Pons (tissue), 1 donor: Measurements from ENCODE around the gene PCSK7.

Experiments used
- DNase-seq: peaks from one replicate; pipeline ENCODE4 v3.0.0-alpha.2; 2016; ENCODE audit warnings: low spot score

PCSK7 gene

GRCh38 chr11:117230999-117231841 lies 653 bp downstream of the PCSK7 start:
- no peak for DNase-seq

DNA sequence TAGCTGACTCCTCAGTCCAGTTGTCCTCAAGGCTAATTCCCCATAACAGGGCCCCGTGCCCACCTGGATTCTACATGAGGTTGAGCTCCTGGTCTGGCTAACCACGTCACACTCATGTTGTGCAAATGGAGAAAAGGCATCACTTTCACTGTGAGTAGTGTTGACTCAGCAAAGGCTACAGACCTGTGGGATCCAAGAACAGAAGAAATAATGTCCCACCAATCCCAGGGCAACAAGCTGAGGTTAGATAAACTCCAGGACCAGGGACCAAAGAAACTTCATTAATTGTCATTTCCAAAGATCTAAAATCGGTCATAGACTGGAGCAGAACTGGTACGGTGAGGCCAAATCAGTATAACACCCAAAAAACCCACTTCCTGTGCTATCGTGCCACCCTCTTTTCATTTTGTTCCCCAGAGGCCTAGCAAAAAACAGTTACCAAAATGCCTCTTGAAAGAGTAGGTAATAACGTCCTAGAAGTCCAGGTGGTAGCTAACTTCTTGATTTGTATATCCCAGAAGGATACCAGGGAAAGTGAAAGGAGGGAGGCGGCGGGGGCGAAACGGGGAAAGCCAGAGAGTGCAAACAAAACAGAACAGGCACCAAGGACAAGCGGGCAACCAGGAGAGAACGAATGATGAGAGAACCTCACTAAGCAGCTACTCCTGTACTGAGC lies 1.4 kb downstream of the PCSK7 start:
- no peak for DNase-seq

DNA sequence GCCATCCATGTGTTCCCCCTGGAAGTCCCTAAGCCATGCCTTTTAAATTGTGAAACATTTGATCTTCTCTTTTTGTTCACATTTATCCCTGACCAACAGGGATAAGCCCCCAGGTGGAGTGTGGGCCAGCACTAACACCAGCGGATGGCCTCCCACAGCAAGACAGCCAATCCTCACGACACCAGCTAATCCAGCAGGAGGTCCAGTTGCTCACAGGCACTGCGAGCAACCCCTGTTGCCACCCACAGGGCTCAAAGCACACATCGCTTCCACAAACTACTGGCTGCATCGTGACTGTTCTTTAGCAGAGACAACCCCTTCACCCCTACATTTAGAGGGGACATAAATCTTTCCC lies 2.0 kb downstream of the PCSK7 start:
- no peak for DNase-seq

DNA sequence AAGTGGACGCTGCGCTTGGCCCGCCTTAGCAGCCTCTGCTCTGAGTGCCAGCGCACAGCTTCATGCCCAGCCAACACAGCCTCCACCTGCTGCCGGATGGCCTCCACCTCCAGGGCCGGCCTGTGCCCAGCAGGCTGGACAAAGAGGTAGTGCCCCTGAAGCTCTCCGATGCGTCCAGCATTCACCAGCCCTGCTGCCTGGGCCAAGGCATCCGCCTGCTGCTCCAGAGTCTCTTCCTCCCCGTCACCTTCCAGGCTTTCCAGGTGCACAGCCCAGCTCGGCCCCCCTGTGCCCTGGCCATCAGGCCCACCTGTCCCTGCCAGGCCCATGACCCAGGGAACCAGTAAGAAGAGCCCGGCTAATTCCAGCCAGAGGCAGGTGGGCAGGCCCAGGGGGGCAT lies 2.5 kb downstream of the PCSK7 start:
- DNase-seq = no peak

DNA sequence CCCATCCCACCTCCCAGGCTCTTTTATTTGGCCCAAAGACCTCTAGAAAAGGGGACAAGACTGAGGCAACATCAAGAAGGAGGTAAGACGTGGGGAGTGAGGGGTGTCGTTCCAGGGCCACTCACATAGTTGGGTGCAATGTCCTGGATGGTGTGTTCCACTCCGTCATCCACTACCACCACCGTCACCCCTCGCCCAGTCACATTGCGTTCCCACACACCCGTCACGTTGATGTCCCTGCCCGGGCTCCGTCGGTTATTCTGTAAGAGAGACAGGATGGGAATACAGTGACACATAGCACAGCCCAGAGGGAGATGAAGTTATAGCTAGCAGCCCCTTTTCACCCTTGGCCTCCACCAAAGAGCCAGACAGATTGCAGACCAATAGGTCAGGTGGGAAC lies 3.8 kb downstream of the PCSK7 start:
- DNase-seq = no peak

DNA sequence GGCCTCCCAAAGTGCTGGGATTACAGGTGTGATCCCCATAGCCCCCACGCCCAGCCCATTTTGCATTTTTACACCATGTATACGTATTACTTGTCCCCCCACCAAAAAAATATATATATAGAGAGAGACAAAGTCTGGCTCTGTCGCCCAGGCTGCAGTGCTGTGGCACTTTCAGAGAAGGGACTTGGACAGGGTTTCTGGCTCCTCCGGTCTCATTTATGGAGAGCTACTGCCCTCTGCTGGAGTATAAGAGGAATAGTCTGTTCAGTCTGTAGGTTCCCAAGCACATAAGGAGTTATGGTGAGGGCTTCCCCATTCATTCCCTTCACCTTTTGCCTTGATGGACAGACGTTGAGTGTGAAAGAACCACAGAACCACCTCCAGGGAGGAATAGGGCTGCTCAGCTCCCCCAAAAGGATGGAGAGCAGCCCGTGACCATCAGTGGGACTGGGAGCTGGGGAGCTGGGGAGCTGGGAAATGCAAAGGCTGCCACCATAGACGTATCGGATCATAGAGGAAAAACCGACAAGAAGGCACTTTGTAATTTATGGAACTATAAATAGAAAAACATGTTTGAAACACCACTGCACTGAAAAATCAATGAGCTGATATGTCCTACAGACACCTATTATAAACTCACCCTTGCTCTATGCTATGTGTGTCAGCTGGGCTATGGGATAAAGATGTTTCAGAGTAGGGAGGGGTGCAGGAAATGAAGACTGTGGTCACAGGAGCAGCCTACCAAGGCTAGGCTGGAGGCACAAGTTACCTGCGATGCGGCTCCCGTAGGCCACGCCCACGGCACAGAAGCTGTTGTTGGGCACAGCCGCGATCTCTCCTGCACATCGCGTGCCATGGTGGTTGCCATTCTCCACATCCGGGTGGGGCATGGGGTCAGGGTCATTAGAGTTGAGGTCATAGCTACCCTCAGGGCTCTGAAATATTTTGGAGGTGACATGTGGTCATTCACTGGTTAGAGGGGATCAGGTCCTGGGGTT lies 5.2 kb downstream of the PCSK7 start:
- DNase-seq = peak; percentile 94

- no peak for DNase-seq
Observed at GRCh38 chr11:117225553-117226170, 6.2 kb downstream of the PCSK7 start.

GRCh38 chr11:117223741-117224689 lies 7.9 kb downstream of the PCSK7 start:
- DNase-seq = no peak

DNA sequence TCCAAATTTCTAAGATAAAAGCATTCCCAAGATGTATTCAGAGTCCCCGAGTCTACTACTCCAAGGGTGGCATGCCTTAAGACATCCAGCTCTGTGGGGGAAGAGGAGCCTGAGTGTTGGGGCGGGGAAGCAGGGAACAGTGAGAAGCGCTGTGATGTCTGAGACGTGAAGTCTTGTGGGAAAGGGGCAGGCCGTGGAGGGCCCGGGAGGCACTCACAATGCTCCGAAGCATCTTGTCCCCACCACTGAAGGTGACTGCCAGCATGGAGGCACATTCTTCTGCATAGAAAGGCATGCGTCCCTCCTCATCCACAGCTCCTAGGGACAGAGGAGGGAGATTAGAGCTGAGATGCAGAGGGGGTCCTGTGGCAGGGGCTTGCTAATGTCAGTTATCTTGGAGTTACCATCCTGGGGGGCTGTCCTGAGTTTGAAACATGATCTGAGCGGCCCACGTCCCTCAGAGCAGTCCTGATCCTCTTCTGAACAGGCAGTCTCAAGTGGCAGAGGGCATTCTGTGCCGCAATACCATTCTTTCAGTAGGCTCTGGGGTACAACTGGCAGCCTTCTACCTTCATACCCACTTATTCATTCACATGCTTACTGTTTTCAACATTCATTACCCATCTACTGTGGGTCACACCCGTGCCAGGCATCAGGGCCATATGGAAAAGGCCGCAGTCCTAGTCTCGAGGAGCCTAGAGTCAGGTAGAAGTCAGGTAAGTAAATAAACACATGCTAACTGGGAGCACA lies 8.7 kb downstream of the PCSK7 start:
- no peak for DNase-seq

- DNase-seq = no peak
Observed at GRCh38 chr11:117221775-117222517, 9.9 kb downstream of the PCSK7 start.

DNA sequence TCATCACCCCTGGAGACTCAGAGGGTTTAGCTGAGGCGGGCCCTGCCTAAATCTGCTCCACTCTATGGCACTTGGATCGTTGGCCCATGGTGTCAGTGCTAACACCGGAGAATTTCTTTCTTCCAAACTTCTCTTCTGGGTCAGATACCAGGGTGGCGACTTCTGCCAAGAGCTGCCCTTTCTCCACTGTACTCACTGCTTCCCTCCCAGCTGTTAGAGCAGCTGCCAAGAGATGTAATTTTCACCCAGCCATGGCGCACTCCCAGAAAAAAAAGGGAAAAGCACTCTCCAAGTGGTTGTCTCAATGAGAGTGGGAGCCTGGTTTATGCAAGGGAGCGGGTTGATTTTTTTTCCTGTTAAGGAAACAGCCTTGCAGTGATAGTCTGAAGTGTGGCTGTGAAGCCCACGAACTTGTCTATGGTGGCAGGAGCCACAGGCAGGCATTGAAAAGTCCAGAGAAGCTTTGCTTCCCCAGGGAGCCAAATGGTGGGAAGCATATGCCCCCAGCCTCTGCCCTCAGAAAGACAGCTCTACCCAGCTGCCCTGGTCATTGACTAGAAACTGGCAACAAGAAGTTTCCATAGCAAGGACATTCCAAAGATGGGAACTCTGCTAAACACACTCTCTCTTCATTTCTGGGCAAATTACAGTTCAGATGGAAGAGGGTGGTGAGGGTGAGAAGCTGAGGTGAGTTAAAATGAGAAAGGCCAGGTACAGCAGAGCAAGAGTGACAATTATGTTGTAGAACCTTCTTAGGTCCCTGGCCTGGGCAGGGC lies 10.7 kb downstream of the PCSK7 start:
- peak; percentile 60 for DNase-seq

- DNase-seq = peak; percentile 61
Observed at GRCh38 chr11:117220568-117220967, 11.3 kb downstream of the PCSK7 start.

GRCh38 chr11:117219995-117220394 lies 11.9 kb downstream of the PCSK7 start:
- no peak for DNase-seq

DNA sequence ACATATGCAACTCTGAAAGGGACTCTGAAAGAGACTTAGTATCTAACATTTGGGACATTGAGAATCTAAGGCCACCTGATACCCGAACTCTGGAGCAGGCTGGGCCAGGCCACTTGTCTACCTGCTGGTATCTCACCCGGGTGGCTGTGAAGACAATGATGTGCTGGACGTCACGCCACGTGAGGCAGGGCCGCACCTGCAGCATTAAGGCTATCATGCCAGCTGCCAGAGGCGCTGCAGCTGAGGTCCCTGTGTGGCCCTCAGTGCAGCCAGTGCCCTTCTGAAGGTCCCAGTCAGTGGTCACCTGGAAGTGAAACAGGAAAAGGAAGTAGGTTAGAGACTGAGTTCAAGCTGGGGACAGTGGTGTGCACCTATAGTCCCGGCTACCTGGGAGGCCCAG lies 12.4 kb downstream of the PCSK7 start:
- no peak for DNase-seq

DNA sequence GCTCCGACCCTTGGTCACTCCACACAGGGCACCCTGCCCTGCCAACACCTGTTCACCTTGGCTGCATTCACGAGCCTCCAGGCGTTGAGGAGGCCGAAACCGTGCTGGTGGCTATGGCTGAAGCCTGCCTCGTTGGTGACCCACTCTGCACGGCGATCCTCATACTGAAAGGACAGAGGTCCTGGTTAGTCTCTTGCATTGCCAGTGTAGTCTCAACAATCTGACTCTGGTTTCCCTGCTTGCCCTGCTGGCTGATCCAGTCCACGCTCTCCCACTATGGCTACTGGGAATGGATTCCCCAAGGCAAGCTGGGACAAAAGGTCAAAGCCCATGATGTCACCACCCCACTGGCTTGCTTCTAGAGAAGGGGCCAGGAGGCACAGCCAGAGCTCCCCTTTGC lies 12.9 kb downstream of the PCSK7 start:
- DNase-seq = no peak

GRCh38 chr11:117218133-117218915 lies 13.5 kb downstream of the PCSK7 start:
- DNase-seq = no peak
